SU-DHL-6 (cell line): ENCODE measurements around the gene SNX30.

Experiments used
- EZH2phosphoT487 ChIP-seq: fragments of 200-600 bp; sonication (generic), shearing (Covaris generic); conservative IDR thresholded peaks from 2 replicates; pipeline ENCODE4 v1.6.1; 2018; ENCODE audit warnings: mild to moderate bottlenecking, antibody characterized with exemption, low read length, moderate library complexity, mixed read lengths
- TF ChIP-seq, protein P1 (sequence below): fragments of 200-600 bp; sonication (generic); IDR thresholded peaks from one replicate; pipeline ENCODE4 v1.5.1; 2017; ENCODE audit warnings: antibody characterized with exemption, mild to moderate bottlenecking, low read length, moderate library complexity; ENCODE audit not compliant: insufficient read depth, poor library complexity, severe bottlenecking

DNA sequence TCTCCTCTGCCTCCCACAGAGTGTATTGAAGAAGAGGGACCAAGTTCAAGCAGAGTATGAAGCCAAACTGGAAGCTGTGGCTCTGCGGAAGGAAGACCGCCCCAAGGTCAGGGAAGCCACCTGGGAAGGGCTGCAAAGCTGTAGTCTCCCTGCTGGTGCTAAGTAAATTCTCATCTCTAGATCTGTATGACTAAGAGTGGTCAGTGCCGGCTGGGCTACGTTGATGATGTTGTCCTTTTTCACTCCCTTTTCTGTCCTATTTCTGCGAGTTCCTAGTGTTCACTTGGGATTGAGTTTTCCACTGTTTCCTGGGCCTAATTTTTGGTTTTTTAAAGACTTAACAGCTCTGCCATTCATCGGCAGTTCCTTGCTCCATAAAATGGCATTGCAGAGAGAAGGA is 100.3 kb downstream of the SNX30 start:
- TF ChIP-seq, protein P1, sequence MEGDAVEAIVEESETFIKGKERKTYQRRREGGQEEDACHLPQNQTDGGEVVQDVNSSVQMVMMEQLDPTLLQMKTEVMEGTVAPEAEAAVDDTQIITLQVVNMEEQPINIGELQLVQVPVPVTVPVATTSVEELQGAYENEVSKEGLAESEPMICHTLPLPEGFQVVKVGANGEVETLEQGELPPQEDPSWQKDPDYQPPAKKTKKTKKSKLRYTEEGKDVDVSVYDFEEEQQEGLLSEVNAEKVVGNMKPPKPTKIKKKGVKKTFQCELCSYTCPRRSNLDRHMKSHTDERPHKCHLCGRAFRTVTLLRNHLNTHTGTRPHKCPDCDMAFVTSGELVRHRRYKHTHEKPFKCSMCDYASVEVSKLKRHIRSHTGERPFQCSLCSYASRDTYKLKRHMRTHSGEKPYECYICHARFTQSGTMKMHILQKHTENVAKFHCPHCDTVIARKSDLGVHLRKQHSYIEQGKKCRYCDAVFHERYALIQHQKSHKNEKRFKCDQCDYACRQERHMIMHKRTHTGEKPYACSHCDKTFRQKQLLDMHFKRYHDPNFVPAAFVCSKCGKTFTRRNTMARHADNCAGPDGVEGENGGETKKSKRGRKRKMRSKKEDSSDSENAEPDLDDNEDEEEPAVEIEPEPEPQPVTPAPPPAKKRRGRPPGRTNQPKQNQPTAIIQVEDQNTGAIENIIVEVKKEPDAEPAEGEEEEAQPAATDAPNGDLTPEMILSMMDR, result no peak
- no peak for TF ChIP-seq EZH2phosphoT487
